ENCODE results near the gene FAM13A.

DNA sequence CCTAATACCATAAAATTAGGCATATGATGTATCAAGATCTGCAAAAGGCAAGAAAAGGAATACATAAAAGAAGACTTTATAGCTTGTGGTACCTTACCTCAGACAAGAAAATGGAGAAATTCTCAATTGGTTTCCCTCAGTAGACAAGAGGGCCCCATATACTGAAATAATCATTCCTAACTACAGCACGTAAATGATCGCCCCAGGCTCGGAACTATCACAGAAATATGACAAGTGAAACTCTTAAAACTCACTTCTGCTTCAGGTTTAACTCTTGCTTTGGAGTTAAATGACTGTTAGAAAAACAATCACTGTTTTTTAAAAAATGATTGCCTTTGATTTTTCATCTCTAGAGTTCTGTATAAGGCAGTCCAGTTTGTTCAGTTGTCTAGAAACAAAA, 320.7 kb downstream of the FAM13A start:
- no peak for TF ChIP-seq EZH2 (IDR thresholded peaks at IDR 0.05; ENCODE audit: borderline replicate concordance)
- TF ChIP-seq, protein P1, sequence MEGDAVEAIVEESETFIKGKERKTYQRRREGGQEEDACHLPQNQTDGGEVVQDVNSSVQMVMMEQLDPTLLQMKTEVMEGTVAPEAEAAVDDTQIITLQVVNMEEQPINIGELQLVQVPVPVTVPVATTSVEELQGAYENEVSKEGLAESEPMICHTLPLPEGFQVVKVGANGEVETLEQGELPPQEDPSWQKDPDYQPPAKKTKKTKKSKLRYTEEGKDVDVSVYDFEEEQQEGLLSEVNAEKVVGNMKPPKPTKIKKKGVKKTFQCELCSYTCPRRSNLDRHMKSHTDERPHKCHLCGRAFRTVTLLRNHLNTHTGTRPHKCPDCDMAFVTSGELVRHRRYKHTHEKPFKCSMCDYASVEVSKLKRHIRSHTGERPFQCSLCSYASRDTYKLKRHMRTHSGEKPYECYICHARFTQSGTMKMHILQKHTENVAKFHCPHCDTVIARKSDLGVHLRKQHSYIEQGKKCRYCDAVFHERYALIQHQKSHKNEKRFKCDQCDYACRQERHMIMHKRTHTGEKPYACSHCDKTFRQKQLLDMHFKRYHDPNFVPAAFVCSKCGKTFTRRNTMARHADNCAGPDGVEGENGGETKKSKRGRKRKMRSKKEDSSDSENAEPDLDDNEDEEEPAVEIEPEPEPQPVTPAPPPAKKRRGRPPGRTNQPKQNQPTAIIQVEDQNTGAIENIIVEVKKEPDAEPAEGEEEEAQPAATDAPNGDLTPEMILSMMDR (IDR thresholded peaks at IDR 0.05; ENCODE audit: poor library complexity), result no peak

Measured in hepatocyte (in vitro differentiated cells).